Measurements from ENCODE around the gene GRIK2. TPM values are rescaled to one million over a fixed set of nuclear protein-coding genes. Genes with fewer than 3 reads are reported as not detected.
"Not testable (repeated sequence)": the region's sequence is repeated elsewhere in the genome, so short reads cannot be mapped to it uniquely, and the experiment has no call there.

The GRIK2 gene
- total and polyA plus RNA-seq, 2 of the 4 experiments (the other 2 are of a cell fraction) = 8.2 to 15.2 TPM

DNA sequence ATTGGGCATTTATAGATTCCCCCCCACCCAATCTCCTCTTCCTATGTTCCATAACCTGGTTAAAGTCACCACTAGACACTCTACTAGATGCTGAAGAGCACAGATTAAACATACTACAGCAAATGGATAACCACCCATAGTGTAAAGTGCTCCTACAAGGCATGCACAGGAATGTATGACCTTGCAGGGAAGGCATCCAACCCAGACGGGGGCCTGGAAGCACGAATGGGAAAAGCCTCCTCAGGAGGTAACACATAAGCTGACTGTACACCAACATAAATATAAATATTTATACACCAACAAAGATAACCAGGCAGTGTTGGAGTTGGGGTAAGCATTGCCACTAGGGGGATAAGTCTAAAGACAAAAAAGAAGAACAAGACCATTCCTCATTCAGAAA is 691.7 kb downstream of the GRIK2 start:
- Histone ChIP-seq H2BK120ac (ENCODE audit: low read depth, low read length) (no peak overlapping the region), H3K18ac (ENCODE audit: low read depth, low read length) (no peak overlapping the region), H3K9me3 (ENCODE audit: control insufficient read depth, insufficient read depth, low read length) (no peaks in the 10 kb centered on the region), H3K27me3 (ENCODE audit: control insufficient read depth, insufficient read depth, low read length) (no peaks in the 10 kb centered on the region), H3K56ac (ENCODE audit: extremely low read depth, insufficient read depth, low read length) (no peak overlapping the region), H3K4ac (ENCODE audit: low read depth, low read length) (no peak overlapping the region), H3K23ac (ENCODE audit: low read depth, low read length) (no peak overlapping the region), H3K9ac (ENCODE audit: low read depth, low read length) (no peak overlapping the region), H3K9me1 (ENCODE audit: insufficient read depth, low read length) (no peaks in the 10 kb centered on the region), H4K91ac (ENCODE audit: insufficient read depth, low read depth, low read length) (no peak overlapping the region), H4K5ac (ENCODE audit: low read depth, low read length) (no peak overlapping the region), H3K14ac (replicated peaks; ENCODE audit: low read depth, low read length) (no peak overlapping the region), H2AFZ (replicated peaks; ENCODE audit: low read length, poor library complexity) (no peak overlapping the region), H3K4me1 (ENCODE audit: control insufficient read depth, insufficient read depth, low read length) (no peaks in the 10 kb centered on the region), H4K8ac (ENCODE audit: low read depth in 2 of 2, low read length in 2 of 2) (no peak overlapping the region), H3K4me2 (ENCODE audit: low read depth, low read length) (no peak overlapping the region), H4K20me1 (ENCODE audit: insufficient read depth, low read length) (no peaks in the 10 kb centered on the region), H2BK20ac (ENCODE audit: low read depth, low read length) (no peak overlapping the region), H2AK5ac (ENCODE audit: low read depth, low read length) (no peak overlapping the region), H2AK9ac (replicated peaks; ENCODE audit: low read depth, low read length, poor library complexity) (no peak overlapping the region), H3K79me1 (ENCODE audit: low read depth in 1 of 2, low read length in 2 of 2) (no peaks in the 10 kb centered on the region), H3K36me3 (ENCODE audit: control insufficient read depth, insufficient read depth, low read length) (no peaks in the 10 kb centered on the region), H2BK15ac (ENCODE audit: low read depth, low read length) (no peak overlapping the region), H2BK5ac (ENCODE audit: low read depth, low read length, poor library complexity, severe bottlenecking) (no peak overlapping the region), H3K27ac (ENCODE audit: insufficient read depth, low read length) (no peak overlapping the region), H3K4me3 (ENCODE audit: insufficient read depth, low read depth, low read length) (no peak overlapping the region)
- CTCF ChIA-PET = no interaction called here
- DNase-seq (peak; percentile 29), ATAC-seq (ENCODE audit: low read depth) (peak; percentile 76)
- intact Hi-C loops (cut with micrococcal nuclease) = loop anchor here (10.0 kb wide), 1 partner anchor 690 kb away; the partner anchor contains the start of gene GRIK2
- POLR2A ChIA-PET (ENCODE audit: unreplicated experiment) = no interaction called here
- no CpG with 5 or more reads among the region's 2 CpGs for WGBS, 2 experiments (ENCODE audit: extremely low coverage in 2 of 2, insufficient read length in 1 of 2)
- dilution Hi-C loops (cut with HindIII; ENCODE audit: low sequenced_read_pairs, unreplicated experiment) = no loop called here
- BruUV-seq (replicated peaks) = no TSS peak
- TF ChIP-seq MAZ (IDR thresholded peaks at IDR 0.05; ENCODE audit: borderline replicate concordance, low read depth, low read length) = no peak
- no peak for TF ChIP-seq NFE2L2 (IDR thresholded peaks at IDR 0.05; ENCODE audit: low read depth, low read length)
- in situ Hi-C loops (cut with MboI; ENCODE audit: low sequenced_read_pairs) = no loop called here

GRCh38 chr6:102088160-102088559 is 694.7 kb downstream of the GRIK2 start:
- H2AK5ac ChIP-seq (ENCODE audit: low read depth, low read length); H3K27ac ChIP-seq (ENCODE audit: insufficient read depth, low read length); H4K8ac ChIP-seq (ENCODE audit: low read depth in 2 of 2, low read length in 2 of 2); H3K4me3 ChIP-seq (ENCODE audit: insufficient read depth, low read depth, low read length); H3K18ac ChIP-seq (ENCODE audit: low read depth, low read length); H3K4me2 ChIP-seq (ENCODE audit: low read depth, low read length); H3K9me3 ChIP-seq (ENCODE audit: control insufficient read depth, insufficient read depth, low read length); H3K4ac ChIP-seq (ENCODE audit: low read depth, low read length); H3K27me3 ChIP-seq (ENCODE audit: control insufficient read depth, insufficient read depth, low read length); H3K4me1 ChIP-seq (ENCODE audit: control insufficient read depth, insufficient read depth, low read length); ATAC-seq (ENCODE audit: low read depth); H3K36me3 ChIP-seq (ENCODE audit: control insufficient read depth, insufficient read depth, low read length); H4K91ac ChIP-seq (ENCODE audit: insufficient read depth, low read depth, low read length); BruUV-seq (replicated peaks); H2BK5ac ChIP-seq (ENCODE audit: low read depth, low read length, poor library complexity, severe bottlenecking); H4K5ac ChIP-seq (ENCODE audit: low read depth, low read length); H2BK20ac ChIP-seq (ENCODE audit: low read depth, low read length); in situ Hi-C loops (cut with MboI; ENCODE audit: low sequenced_read_pairs); H3K14ac ChIP-seq (replicated peaks; ENCODE audit: low read depth, low read length); dilution Hi-C loops (cut with HindIII; ENCODE audit: low sequenced_read_pairs, unreplicated experiment); H4K20me1 ChIP-seq (ENCODE audit: insufficient read depth, low read length); H3K9me1 ChIP-seq (ENCODE audit: insufficient read depth, low read length); H3K23ac ChIP-seq (ENCODE audit: low read depth, low read length); H3K9ac ChIP-seq (ENCODE audit: low read depth, low read length); H2AK9ac ChIP-seq (replicated peaks; ENCODE audit: low read depth, low read length, poor library complexity); CTCF ChIA-PET; H2AFZ ChIP-seq (replicated peaks; ENCODE audit: low read length, poor library complexity); H2BK120ac ChIP-seq (ENCODE audit: low read depth, low read length); DNase-seq; H2BK15ac ChIP-seq (ENCODE audit: low read depth, low read length); POLR2A ChIA-PET (ENCODE audit: unreplicated experiment); H3K79me1 ChIP-seq (ENCODE audit: low read depth in 1 of 2, low read length in 2 of 2); H3K56ac ChIP-seq (ENCODE audit: extremely low read depth, insufficient read depth, low read length): not testable (repeated sequence)
- WGBS, 2 experiments (ENCODE audit: extremely low coverage in 2 of 2, insufficient read length in 1 of 2) = 88% methylated on average over 5 of the region's 19 CpGs; no CpG with 5 or more reads in 1 of the 2 experiments
- intact Hi-C loops (cut with micrococcal nuclease) = loop anchor here (10.0 kb wide), 1 partner anchor 693 kb away; the partner anchor contains the start of gene GRIK2

All from IMR-90 (cell line).